PFSK-1 (cell line): ENCODE data around the gene FAM83D.

Source experiments
- FOXP2 ChIP-seq: optimal IDR thresholded peaks from 2 replicates; pipeline ENCODE3; 2011; ENCODE audit warnings: borderline replicate concordance, control low read depth, inconsistent platforms; ENCODE audit not compliant: insufficient read depth; ENCODE audit errors: extremely low read length, extremely low read depth
- POLR2AphosphoS5 ChIP-seq: IDR thresholded peaks from 2 replicates; pipeline ENCODE4 v1.6.1; 2012; ENCODE audit warnings: low read depth, mild to moderate bottlenecking, control low read depth, low read length, moderate library complexity
- REST ChIP-seq, 2 experiments: IDR thresholded peaks; 2 replicates each; pipeline versions ENCODE4 v1.6.1 to v1.8.0; 2011 to 2012; ENCODE audit warnings: low read depth in 2 of 2, low read length in 2 of 2, control low read depth in 1 of 2, inconsistent platforms in 1 of 2, mild to moderate bottlenecking in 1 of 2, moderate library complexity in 1 of 2; ENCODE audit not compliant: insufficient read depth in 1 of 2
- SIN3A ChIP-seq: IDR thresholded peaks from 2 replicates; pipeline ENCODE4 v1.6.1; 2012; ENCODE audit warnings: mild to moderate bottlenecking, low read length, moderate library complexity, borderline replicate concordance; ENCODE audit not compliant: insufficient read depth
- TAF1 ChIP-seq: IDR thresholded peaks from 2 replicates; pipeline ENCODE4 v1.6.1; 2012; ENCODE audit warnings: low read length, control low read depth, borderline replicate concordance; ENCODE audit not compliant: insufficient read depth

The FAM83D gene

GRCh38 chr20:38990728-38991127 lies 64.5 kb downstream of the FAM83D start:
- TF ChIP-seq SIN3A (no peak), POLR2AphosphoS5 (no peak)

GRCh38 chr20:38991814-38992704 lies 65.8 kb downstream of the FAM83D start:
- no peak for TF ChIP-seq REST (IDR thresholded peaks at IDR 0.05; ENCODE audit: insufficient read depth in 1 of 2, low read depth in 2 of 2, low read length in 2 of 2)

- TF ChIP-seq SIN3A (no peak), TAF1 (no peak), REST (IDR thresholded peaks at IDR 0.05; ENCODE audit: insufficient read depth in 1 of 2, low read depth in 2 of 2, low read length in 2 of 2) (no peak), FOXP2 (no peak), POLR2AphosphoS5 (no peak)
Measured at GRCh38 chr20:38995536-38996044, 69.4 kb downstream of the FAM83D start.

GRCh38 chr20:38997622-38998021 lies 71.4 kb downstream of the FAM83D start:
- TF ChIP-seq TAF1 (no peak), POLR2AphosphoS5 (no peak), FOXP2 (no peak), SIN3A (no peak), REST (IDR thresholded peaks at IDR 0.05; ENCODE audit: insufficient read depth in 1 of 2, low read depth in 2 of 2, low read length in 2 of 2) (no peak)

GRCh38 chr20:38999217-38999616 lies 73.0 kb downstream of the FAM83D start:
- TF ChIP-seq FOXP2 (no peak), POLR2AphosphoS5 (no peak), TAF1 (no peak), SIN3A (no peak), REST (IDR thresholded peaks at IDR 0.05; ENCODE audit: insufficient read depth in 1 of 2, low read depth in 2 of 2, low read length in 2 of 2) (no peak)
